Panc1 (cell line): Measurements from ENCODE around the gene SPINK13. TPM values are rescaled to one million over a fixed set of nuclear protein-coding genes. Genes with fewer than 3 reads are reported as not detected.

ENCODE experiments used
- ATAC-seq: fragments of 200-7000 bp; cut with Tn5 transposase; 2 replicates; pipeline ENCODE4 v1.9.1; 2020; ENCODE audit warnings: mild to moderate bottlenecking, moderate library complexity
- BruUV-seq: library from RNA; stranded (reverse); fragments of 400-500 nt; replicated peaks from 2 replicates; lab custom pipeline; 2021; lab: Mats Ljungman, UMichigan
- CTCF ChIA-PET: fragments of 300-600 bp; sonication (Branson Sonifier 250); formaldehyde crosslinking; loops from one replicate; lab custom pipeline; 2022; ENCODE audit warnings: antibody characterized with exemption; lab: Charles Lee
- POLR2A ChIA-PET: fragments of 300-600 bp; sonication (Branson Sonifier 250); formaldehyde crosslinking; loops from one replicate; lab custom pipeline; 2022; ENCODE audit warnings: antibody characterized with exemption; lab: Charles Lee
- DNase-seq: peaks from one replicate; pipeline ENCODE4 v3.0.0-alpha.2; 2010; ENCODE audit warnings: low read depth, low spot score
- H3K27ac ChIP-seq: 2 replicates; pipeline ENCODE4 v1.5.1; 2011; ENCODE audit warnings: mild to moderate bottlenecking, low read length, inconsistent platforms
- H3K27me3 ChIP-seq: fragments of 200-500 bp; sonication (Bioruptor generic); 2 replicates; pipeline ENCODE4 v1.6.0; 2014; ENCODE audit warnings: low read length, inconsistent platforms; ENCODE audit not compliant: control insufficient read depth, insufficient read depth
- H3K36me3 ChIP-seq: fragments of 200-500 bp; sonication (Bioruptor generic); 2 replicates; pipeline ENCODE4 v1.5.1; 2014; ENCODE audit warnings: inconsistent platforms, mild to moderate bottlenecking, low read length, moderate library complexity; ENCODE audit not compliant: control insufficient read depth, insufficient read depth
- H3K4me1 ChIP-seq: 2 replicates; pipeline ENCODE4 v1.5.1; 2011; ENCODE audit warnings: inconsistent platforms, mild to moderate bottlenecking, low read length, moderate library complexity; ENCODE audit not compliant: control insufficient read depth, insufficient read depth
- H3K4me3 ChIP-seq, 2 experiments: 2 replicates each; pipeline ENCODE4 v1.5.1; 2011 to 2012; ENCODE audit warnings: low read depth in 2 of 2, low read length in 2 of 2, mild to moderate bottlenecking in 2 of 2, inconsistent platforms in 1 of 2, moderate library complexity in 1 of 2
- H3K9me3 ChIP-seq: fragments of 200-500 bp; sonication (Bioruptor generic); 2 replicates; pipeline ENCODE4 v1.5.1; 2014; ENCODE audit warnings: low read depth, mild to moderate bottlenecking, inconsistent platforms, low read length, moderate library complexity; ENCODE audit not compliant: control insufficient read depth, insufficient read depth
- POLR2AphosphoS5 ChIP-seq: IDR thresholded peaks from 2 replicates; pipeline ENCODE4 v1.6.1; 2012; ENCODE audit warnings: mild to moderate bottlenecking, low read depth, low read length, moderate library complexity
- REST ChIP-seq, 2 experiments: IDR thresholded peaks; 2 replicates each; pipeline ENCODE4 v1.6.1; 2011 to 2012; ENCODE audit warnings: low read depth in 2 of 2, control low read depth in 1 of 2, low read length in 1 of 2, mild to moderate bottlenecking in 1 of 2, moderate library complexity in 1 of 2; ENCODE audit not compliant: insufficient read depth in 1 of 2
- SIN3A ChIP-seq: IDR thresholded peaks from 2 replicates; pipeline ENCODE4 v1.6.1; 2012; ENCODE audit warnings: low read depth, mild to moderate bottlenecking, low read length, moderate library complexity, borderline replicate concordance; ENCODE audit not compliant: insufficient read depth
- TCF7L2 ChIP-seq: IDR thresholded peaks from 2 replicates; pipeline ENCODE4 v1.6.1; 2011; ENCODE audit warnings: mild to moderate bottlenecking, low read depth, low read length, inconsistent platforms
- in situ Hi-C: cut with HindIII; loops from 2 replicates; pipeline ENCODE4 v1.10.0; 2016; ENCODE audit warnings: low sequenced_read_pairs, low pct_unique_long_range_greater_than_20kb
- intact Hi-C: fragments of 100-400 bp; cut with micrococcal nuclease; formaldehyde crosslinking; loops from one replicate; pipeline ENCODE4 v1.10.0; 2022; ENCODE audit not compliant: unreplicated experiment
- total RNA-seq: library from RNA; stranded (reverse); gene quantifications from one replicate; pipeline ENCODE4 v1.2.1, GENCODE V29; 2021; ENCODE audit not compliant: unreplicated experiment
- TF ChIP-seq, protein P1 (sequence below): fragments of 450-650 bp; IDR thresholded peaks from 2 replicates; pipeline ENCODE4 v1.5.1; 2017; ENCODE audit warnings: mild to moderate bottlenecking

SPINK13 gene
- total RNA-seq, 1 experiment from 2014 or later, result not detected

- TF ChIP-seq, protein P1, sequence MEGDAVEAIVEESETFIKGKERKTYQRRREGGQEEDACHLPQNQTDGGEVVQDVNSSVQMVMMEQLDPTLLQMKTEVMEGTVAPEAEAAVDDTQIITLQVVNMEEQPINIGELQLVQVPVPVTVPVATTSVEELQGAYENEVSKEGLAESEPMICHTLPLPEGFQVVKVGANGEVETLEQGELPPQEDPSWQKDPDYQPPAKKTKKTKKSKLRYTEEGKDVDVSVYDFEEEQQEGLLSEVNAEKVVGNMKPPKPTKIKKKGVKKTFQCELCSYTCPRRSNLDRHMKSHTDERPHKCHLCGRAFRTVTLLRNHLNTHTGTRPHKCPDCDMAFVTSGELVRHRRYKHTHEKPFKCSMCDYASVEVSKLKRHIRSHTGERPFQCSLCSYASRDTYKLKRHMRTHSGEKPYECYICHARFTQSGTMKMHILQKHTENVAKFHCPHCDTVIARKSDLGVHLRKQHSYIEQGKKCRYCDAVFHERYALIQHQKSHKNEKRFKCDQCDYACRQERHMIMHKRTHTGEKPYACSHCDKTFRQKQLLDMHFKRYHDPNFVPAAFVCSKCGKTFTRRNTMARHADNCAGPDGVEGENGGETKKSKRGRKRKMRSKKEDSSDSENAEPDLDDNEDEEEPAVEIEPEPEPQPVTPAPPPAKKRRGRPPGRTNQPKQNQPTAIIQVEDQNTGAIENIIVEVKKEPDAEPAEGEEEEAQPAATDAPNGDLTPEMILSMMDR, result no peak
- no peak for TF ChIP-seq TCF7L2
- no peak for TF ChIP-seq REST (IDR thresholded peaks at IDR 0.05; ENCODE audit: insufficient read depth in 1 of 2, low read depth in 2 of 2, low read length in 1 of 2)
- no peak for TF ChIP-seq SIN3A
- no peak for TF ChIP-seq POLR2AphosphoS5
- no peak overlapping the region for H3K27ac ChIP-seq
- ChIA-PET CTCF (no interaction called here), POLR2A (no interaction called here)
- no peaks in the 10 kb centered on the region for H3K4me1 ChIP-seq
- H3K4me3 ChIP-seq, result no peak overlapping the region
- intact Hi-C loops (no loop called here), in situ Hi-C loops (no loop called here)
- no peaks in the 10 kb centered on the region for H3K27me3 ChIP-seq
- no peaks in the 10 kb centered on the region for H3K9me3 ChIP-seq
- H3K36me3 ChIP-seq, result no peaks in the 10 kb centered on the region
- DNase-seq (no peak), ATAC-seq (no peak)
- BruUV-seq, result no TSS peak
These were observed 44.4 kb upstream of the SPINK13 start for GRCh38 chr5:148224117-148224742.

GRCh38 chr5:148228392-148228984, 40.1 kb upstream of the SPINK13 start:
- ChIA-PET POLR2A (no interaction called here), CTCF (no interaction called here)
- DNase-seq (no peak), ATAC-seq (no peak)
- Histone ChIP-seq H3K4me1 (no peaks in the 10 kb centered on the region), H3K27ac (no peak overlapping the region), H3K9me3 (no peaks in the 10 kb centered on the region), H3K4me3 (no peak overlapping the region), H3K36me3 (no peaks in the 10 kb centered on the region), H3K27me3 (no peaks in the 10 kb centered on the region)
- in situ Hi-C loops (no loop called here), intact Hi-C loops (no loop called here)
- no TSS peak for BruUV-seq
- TF ChIP-seq REST (IDR thresholded peaks at IDR 0.05; ENCODE audit: insufficient read depth in 1 of 2, low read depth in 2 of 2, low read length in 1 of 2) (no peak), TCF7L2 (no peak), SIN3A (no peak), POLR2AphosphoS5 (no peak)
- TF ChIP-seq, protein P1, result no peak
